Measurements from ENCODE around the gene GNAI3. TPM values are rescaled to one million over a fixed set of nuclear protein-coding genes. Genes with fewer than 3 reads are reported as not detected.

Gene GNAI3
- total and polyA plus RNA-seq, 2 of the 13 experiments (the other 11 are each of a cell fraction or from before 2014, with no cell fraction given), result 4.3 to 9.0 TPM

DNA sequence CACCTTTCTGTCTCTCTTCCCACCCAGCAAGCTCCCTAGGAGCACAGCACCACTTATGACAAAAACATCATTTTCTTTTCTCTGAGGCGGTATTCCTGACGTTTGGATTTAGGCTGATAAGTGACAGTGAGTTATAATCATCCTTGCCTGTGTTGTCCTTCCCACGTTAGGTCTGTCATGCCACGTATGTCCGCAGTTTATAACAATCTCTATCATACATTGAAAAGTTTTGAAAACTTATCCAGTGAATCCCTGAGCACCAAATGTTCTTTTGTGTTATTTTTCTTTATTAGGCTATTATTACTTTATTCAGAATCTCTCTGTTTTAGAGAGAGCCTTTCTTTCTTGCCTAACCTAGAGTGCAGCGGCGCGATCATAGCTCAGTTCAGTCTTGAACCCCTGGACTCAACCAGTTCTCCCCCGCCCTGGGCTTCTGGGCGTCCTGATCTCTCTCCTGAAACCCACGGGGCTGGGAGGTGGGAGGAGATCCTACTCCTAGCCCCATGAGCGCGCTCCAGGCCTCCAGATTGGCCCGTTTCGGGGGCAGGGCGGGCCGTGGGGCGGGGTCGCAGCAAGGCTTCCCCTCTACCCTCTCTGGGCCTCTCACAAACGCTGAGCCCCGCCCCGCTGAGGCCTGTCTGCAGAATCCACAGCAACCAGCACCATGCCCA, 119.2 kb downstream of the GNAI3 start, which contains the start of gene GSTM2 (continued):
- TF ChIP-seq, protein P1, sequence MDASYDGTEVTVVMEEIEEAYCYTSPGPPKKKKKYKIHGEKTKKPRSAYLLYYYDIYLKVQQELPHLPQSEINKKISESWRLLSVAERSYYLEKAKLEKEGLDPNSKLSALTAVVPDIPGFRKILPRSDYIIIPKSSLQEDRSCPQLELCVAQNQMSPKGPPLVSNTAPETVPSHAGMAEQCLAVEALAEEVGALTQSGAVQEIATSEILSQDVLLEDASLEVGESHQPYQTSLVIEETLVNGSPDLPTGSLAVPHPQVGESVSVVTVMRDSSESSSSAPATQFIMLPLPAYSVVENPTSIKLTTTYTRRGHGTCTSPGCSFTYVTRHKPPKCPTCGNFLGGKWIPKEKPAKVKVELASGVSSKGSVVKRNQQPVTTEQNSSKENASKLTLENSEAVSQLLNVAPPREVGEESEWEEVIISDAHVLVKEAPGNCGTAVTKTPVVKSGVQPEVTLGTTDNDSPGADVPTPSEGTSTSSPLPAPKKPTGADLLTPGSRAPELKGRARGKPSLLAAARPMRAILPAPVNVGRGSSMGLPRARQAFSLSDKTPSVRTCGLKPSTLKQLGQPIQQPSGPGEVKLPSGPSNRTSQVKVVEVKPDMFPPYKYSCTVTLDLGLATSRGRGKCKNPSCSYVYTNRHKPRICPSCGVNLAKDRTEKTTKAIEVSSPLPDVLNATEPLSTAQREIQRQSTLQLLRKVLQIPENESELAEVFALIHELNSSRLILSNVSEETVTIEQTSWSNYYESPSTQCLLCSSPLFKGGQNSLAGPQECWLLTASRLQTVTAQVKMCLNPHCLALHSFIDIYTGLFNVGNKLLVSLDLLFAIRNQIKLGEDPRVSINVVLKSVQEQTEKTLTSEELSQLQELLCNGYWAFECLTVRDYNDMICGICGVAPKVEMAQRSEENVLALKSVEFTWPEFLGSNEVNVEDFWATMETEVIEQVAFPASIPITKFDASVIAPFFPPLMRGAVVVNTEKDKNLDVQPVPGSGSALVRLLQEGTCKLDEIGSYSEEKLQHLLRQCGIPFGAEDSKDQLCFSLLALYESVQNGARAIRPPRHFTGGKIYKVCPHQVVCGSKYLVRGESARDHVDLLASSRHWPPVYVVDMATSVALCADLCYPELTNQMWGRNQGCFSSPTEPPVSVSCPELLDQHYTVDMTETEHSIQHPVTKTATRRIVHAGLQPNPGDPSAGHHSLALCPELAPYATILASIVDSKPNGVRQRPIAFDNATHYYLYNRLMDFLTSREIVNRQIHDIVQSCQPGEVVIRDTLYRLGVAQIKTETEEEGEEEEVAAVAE (CRISPR knock-in tag; IDR thresholded peaks at IDR 0.05; ENCODE audit: borderline replicate concordance), result no peak
- no peak for TF ChIP-seq ZNF766 (CRISPR knock-in tag; IDR thresholded peaks at IDR 0.05; ENCODE audit: borderline replicate concordance)
- TF ChIP-seq ZNF382 (CRISPR knock-in tag; IDR thresholded peaks at IDR 0.05; ENCODE audit: borderline replicate concordance), result no peak
- TF ChIP-seq NFYC (CRISPR knock-in tag; IDR thresholded peaks at IDR 0.05), result peak; percentile 57
- TF ChIP-seq, protein P2, sequence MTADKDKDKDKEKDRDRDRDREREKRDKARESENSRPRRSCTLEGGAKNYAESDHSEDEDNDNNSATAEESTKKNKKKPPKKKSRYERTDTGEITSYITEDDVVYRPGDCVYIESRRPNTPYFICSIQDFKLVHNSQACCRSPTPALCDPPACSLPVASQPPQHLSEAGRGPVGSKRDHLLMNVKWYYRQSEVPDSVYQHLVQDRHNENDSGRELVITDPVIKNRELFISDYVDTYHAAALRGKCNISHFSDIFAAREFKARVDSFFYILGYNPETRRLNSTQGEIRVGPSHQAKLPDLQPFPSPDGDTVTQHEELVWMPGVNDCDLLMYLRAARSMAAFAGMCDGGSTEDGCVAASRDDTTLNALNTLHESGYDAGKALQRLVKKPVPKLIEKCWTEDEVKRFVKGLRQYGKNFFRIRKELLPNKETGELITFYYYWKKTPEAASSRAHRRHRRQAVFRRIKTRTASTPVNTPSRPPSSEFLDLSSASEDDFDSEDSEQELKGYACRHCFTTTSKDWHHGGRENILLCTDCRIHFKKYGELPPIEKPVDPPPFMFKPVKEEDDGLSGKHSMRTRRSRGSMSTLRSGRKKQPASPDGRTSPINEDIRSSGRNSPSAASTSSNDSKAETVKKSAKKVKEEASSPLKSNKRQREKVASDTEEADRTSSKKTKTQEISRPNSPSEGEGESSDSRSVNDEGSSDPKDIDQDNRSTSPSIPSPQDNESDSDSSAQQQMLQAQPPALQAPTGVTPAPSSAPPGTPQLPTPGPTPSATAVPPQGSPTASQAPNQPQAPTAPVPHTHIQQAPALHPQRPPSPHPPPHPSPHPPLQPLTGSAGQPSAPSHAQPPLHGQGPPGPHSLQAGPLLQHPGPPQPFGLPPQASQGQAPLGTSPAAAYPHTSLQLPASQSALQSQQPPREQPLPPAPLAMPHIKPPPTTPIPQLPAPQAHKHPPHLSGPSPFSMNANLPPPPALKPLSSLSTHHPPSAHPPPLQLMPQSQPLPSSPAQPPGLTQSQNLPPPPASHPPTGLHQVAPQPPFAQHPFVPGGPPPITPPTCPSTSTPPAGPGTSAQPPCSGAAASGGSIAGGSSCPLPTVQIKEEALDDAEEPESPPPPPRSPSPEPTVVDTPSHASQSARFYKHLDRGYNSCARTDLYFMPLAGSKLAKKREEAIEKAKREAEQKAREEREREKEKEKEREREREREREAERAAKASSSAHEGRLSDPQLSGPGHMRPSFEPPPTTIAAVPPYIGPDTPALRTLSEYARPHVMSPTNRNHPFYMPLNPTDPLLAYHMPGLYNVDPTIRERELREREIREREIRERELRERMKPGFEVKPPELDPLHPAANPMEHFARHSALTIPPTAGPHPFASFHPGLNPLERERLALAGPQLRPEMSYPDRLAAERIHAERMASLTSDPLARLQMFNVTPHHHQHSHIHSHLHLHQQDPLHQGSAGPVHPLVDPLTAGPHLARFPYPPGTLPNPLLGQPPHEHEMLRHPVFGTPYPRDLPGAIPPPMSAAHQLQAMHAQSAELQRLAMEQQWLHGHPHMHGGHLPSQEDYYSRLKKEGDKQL (CRISPR knock-in tag; IDR thresholded peaks at IDR 0.05; ENCODE audit: low read depth), result no peak
- TF ChIP-seq, protein P3, sequence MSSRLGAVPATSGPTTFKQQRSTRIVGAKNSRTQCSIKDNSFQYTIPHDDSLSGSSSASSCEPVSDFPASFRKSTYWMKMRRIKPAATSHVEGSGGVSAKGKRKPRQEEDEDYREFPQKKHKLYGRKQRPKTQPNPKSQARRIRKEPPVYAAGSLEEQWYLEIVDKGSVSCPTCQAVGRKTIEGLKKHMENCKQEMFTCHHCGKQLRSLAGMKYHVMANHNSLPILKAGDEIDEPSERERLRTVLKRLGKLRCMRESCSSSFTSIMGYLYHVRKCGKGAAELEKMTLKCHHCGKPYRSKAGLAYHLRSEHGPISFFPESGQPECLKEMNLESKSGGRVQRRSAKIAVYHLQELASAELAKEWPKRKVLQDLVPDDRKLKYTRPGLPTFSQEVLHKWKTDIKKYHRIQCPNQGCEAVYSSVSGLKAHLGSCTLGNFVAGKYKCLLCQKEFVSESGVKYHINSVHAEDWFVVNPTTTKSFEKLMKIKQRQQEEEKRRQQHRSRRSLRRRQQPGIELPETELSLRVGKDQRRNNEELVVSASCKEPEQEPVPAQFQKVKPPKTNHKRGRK (CRISPR knock-in tag; IDR thresholded peaks at IDR 0.05), result peak; percentile 59; the same call in 1 of the 2 replicates
- TF ChIP-seq, protein P4, sequence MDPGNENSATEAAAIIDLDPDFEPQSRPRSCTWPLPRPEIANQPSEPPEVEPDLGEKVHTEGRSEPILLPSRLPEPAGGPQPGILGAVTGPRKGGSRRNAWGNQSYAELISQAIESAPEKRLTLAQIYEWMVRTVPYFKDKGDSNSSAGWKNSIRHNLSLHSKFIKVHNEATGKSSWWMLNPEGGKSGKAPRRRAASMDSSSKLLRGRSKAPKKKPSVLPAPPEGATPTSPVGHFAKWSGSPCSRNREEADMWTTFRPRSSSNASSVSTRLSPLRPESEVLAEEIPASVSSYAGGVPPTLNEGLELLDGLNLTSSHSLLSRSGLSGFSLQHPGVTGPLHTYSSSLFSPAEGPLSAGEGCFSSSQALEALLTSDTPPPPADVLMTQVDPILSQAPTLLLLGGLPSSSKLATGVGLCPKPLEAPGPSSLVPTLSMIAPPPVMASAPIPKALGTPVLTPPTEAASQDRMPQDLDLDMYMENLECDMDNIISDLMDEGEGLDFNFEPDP (CRISPR knock-in tag; conservative IDR thresholded peaks at IDR 0.05), result no peak
- TF ChIP-seq, protein P5, sequence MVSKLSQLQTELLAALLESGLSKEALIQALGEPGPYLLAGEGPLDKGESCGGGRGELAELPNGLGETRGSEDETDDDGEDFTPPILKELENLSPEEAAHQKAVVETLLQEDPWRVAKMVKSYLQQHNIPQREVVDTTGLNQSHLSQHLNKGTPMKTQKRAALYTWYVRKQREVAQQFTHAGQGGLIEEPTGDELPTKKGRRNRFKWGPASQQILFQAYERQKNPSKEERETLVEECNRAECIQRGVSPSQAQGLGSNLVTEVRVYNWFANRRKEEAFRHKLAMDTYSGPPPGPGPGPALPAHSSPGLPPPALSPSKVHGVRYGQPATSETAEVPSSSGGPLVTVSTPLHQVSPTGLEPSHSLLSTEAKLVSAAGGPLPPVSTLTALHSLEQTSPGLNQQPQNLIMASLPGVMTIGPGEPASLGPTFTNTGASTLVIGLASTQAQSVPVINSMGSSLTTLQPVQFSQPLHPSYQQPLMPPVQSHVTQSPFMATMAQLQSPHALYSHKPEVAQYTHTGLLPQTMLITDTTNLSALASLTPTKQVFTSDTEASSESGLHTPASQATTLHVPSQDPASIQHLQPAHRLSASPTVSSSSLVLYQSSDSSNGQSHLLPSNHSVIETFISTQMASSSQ (IDR thresholded peaks at IDR 0.05; ENCODE audit: low read depth), result no peak
- TF ChIP-seq, protein P5 (CRISPR knock-in tag; IDR thresholded peaks at IDR 0.05; ENCODE audit: borderline replicate concordance), result no peak
